Activated CD4-positive, alpha-beta T cell treated with anti-CD3 and anti-CD28 coated beads, Interleukin-2, amount 50 U/mL, for 48 hours (primary cell): Measurements from ENCODE around the gene XAGE2.
"Not testable (repeated sequence)": the region's sequence is repeated elsewhere in the genome, so short reads cannot be mapped to it uniquely, and the experiment has no call there.

ENCODE experiments used
- DNase-seq, 2 experiments: peaks; one replicate each; pipeline ENCODE4 v3.0.0-alpha.2; 2020

XAGE2 gene

GRCh38 chrX:52368368-52369055, at the start of gene XAGE2:
XAGE2 (plus strand) TSS chrX:52369021; CDS start chrX:52370015, 994 bp downstream.
- no peak for DNase-seq

- DNase-seq: no peak
Observed at GRCh38 chrX:52337410-52337809, 31.4 kb upstream of the XAGE2 start.

- no peak for DNase-seq
Observed at GRCh38 chrX:52341493-52341892, 27.3 kb upstream of the XAGE2 start.

GRCh38 chrX:52343131-52343530, 25.7 kb upstream of the XAGE2 start:
- DNase-seq: not testable (repeated sequence)

DNA sequence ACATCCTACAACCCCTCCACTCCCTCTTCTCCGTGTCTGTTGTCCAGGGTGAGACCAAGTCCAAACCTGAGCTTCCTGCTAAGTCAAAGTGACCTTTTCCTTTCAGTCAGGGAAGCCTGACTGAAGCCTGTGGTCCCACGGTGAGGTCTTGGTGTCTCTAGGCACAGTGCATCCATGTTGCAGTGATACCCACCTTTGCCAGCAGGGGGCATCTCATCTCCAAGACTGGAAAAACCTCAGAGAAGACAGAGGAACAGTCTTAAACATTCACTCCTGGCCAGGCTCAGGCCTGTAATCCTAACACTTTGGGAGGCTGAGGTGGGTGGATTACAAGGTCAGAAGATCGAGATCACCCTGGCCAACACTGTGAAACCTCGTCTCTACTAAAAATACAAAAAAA, 23.4 kb upstream of the XAGE2 start:
- DNase-seq: peak; percentile 62 to 72

- peak; percentile 10 to 23 for DNase-seq
Observed at GRCh38 chrX:52346174-52347165, 22.4 kb upstream of the XAGE2 start.

GRCh38 chrX:52349681-52350080, 19.1 kb upstream of the XAGE2 start:
- DNase-seq: no peak

DNA sequence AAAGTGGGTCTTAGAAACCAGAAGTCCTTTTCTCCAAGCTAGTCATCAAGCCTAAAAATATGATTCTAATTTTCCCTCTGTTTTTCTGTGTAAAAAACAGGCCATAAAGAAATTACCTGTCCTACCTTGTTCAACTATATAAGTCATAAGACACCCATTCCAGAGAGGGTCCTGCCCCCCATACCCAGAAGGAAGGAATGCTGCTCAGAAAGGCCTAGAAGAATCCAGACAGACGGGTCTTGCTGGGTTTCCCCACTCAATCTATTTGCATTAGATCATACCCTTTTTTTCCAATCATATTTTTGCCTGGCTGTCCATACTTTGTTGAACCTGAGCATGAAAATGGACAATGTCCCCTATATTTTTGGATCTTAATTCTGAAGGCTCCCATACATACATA, 16.3 kb upstream of the XAGE2 start:
- no peak for DNase-seq

GRCh38 chrX:52353838-52354237, 15.0 kb upstream of the XAGE2 start:
- no peak for DNase-seq

DNA sequence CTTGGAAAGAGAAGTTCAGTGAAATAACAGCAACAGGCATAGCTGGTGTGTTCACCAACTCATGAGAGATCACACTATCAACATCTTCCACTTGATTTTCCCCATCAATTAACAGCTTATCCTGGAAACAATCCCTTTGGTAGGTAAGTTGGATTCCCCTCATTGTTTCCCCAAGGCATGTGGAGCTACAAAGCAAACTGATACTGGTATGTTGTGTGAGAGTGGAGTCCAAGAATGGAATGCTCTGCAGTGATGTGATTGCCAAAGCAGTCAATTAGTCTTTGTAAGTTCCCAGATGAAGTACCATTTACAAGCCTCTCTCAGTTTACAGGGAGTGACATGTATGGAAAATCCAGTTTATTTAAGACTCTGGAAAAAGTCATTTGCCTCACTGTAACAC, 13.7 kb upstream of the XAGE2 start:
- no peak for DNase-seq

DNA sequence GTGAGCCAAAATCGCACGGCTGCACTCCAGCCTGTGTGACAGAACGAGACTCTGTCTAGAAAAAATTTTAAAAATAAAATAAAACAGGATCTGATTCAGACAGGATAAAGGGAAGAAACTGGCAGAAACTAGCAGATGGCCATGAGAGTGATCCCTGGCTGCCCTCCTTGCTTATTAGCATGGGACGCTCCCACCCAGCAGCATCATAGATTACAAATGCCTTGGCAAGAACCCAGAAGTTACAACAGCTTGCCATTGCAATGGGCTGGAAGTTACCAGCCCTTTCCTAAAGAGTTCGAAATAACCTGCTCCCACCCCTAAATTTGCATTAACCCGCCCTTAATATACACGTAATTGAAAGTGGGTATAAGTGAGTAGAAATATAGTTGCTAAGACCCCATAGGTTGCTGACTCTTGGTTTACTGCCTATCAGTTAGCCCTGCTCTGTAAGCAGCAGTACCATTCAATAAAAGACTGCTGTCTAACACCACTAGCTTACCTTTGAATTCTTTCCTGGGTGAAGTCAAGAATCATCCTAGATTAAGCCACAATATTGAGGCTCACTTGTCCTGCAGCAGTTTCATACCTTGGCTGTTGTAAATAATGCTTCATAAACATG, 9.1 kb upstream of the XAGE2 start:
- DNase-seq: no peak

GRCh38 chrX:52361941-52362340, 6.9 kb upstream of the XAGE2 start:
- DNase-seq: no peak

- no peak for DNase-seq
Observed at GRCh38 chrX:52363247-52363883, 5.5 kb upstream of the XAGE2 start.

DNA sequence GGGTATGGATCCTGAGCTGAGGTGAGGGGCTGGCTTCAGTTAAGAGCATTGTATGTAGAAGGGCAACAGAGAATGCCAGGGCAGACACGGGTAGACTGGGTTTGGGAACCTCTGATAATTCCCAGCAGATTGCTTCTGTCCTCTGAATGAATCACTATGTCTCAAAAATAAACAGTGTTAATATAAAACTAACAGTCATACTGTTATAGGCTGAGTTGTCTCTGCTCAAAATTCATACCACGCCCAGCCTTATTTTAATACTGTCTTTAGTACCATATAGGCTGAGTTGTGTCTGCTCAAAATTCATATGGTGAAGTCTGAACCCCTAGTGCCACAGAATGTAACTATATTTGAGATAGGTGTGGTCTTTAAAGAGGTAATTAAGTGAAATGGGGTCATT, 10.0 kb downstream of the XAGE2 start:
- no peak for DNase-seq

DNA sequence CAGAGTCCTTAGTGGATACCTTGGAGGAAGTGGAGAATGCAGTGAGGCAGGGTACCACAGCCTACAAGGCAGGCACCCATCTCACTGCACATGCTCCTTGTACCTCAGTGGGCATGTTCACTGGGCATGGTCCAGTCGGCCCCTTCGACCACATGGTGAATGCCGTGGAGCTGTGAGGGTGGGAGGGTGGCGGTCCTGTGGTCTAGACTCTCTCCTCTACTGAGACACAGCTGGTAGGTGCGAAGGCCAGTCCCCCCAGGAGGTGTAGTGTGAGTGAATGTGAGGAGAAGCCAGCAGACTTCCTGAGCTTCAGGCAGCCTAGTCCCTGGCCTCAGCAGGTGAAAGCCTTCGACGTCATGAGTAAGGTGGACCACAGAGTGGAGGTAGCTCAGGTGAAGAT, 12.2 kb downstream of the XAGE2 start:
- DNase-seq: no peak

GRCh38 chrX:52410439-52411394, 41.9 kb downstream of the XAGE2 start:
- DNase-seq: no peak

- DNase-seq: no peak
Observed at GRCh38 chrX:52415304-52415703, 46.5 kb downstream of the XAGE2 start.

- no peak for DNase-seq
Observed at GRCh38 chrX:52416816-52417215, 48.0 kb downstream of the XAGE2 start.

- no peak for DNase-seq
Observed at GRCh38 chrX:52420824-52421443, 52.1 kb downstream of the XAGE2 start.

DNA sequence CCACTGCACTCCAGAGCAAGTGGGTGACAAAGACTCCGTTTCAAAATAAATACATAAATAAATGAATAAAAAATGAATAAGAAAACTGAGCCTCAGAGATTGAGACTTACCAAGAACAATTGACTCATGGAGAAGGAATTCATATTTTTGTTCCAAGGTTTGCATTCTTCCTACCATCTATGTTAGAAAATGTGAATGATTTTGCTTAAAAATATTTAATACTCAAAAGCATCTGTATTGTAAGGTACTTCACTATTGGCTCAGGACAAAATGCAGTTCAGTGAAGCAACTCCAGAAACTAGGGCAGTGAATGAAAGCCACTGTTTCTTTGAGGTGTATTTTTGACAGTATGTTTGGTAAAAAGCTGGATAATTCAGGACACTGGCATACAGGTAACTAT, 54.1 kb downstream of the XAGE2 start:
- DNase-seq: no peak

GRCh38 chrX:52424656-52425055, 55.8 kb downstream of the XAGE2 start:
- DNase-seq: no peak
